ENCODE data around the gene FAM193B.

The FAM193B gene

DNA sequence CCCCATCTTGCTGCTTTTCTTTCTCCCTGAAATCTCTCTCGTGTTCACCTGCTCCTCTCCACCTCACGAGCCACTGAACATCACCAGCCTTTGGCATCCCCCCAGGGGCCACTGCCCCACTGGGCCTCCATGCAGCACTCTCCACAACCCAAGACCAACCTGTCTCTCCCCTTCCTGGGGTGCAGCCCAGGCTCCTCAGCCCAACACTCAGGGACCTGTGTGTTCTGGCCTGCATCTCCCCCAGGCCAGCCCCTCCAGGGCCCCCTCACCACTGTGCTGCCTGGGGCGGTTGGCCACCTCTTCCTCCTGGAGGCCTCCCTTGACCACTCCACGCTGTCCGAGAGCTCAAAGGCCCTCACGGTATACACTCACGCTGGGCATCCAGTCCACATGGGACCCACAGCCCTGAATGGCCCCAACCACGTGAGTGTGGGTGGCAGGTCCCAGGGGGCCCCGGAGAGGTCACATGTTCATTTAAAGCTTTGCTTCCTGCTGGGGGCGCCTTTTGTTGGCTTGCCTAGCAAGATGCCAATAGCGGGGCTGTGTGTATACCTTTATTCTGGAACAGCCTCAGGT, 44.3 kb downstream of the FAM193B start:
- TF ChIP-seq TAF1 (IDR thresholded peaks at IDR 0.05; ENCODE audit: borderline replicate concordance, insufficient read depth, low read length) (no peak), SIN3A (IDR thresholded peaks at IDR 0.05; ENCODE audit: borderline replicate concordance, insufficient read depth, low read length) (no peak), FOXP2 (optimal IDR thresholded peaks at IDR 0.05; ENCODE audit: borderline replicate concordance, extremely low read depth, extremely low read length, insufficient read depth) (no peak), POLR2AphosphoS5 (IDR thresholded peaks at IDR 0.05; ENCODE audit: low read depth, low read length) (no peak)
- TF ChIP-seq, protein P1, sequence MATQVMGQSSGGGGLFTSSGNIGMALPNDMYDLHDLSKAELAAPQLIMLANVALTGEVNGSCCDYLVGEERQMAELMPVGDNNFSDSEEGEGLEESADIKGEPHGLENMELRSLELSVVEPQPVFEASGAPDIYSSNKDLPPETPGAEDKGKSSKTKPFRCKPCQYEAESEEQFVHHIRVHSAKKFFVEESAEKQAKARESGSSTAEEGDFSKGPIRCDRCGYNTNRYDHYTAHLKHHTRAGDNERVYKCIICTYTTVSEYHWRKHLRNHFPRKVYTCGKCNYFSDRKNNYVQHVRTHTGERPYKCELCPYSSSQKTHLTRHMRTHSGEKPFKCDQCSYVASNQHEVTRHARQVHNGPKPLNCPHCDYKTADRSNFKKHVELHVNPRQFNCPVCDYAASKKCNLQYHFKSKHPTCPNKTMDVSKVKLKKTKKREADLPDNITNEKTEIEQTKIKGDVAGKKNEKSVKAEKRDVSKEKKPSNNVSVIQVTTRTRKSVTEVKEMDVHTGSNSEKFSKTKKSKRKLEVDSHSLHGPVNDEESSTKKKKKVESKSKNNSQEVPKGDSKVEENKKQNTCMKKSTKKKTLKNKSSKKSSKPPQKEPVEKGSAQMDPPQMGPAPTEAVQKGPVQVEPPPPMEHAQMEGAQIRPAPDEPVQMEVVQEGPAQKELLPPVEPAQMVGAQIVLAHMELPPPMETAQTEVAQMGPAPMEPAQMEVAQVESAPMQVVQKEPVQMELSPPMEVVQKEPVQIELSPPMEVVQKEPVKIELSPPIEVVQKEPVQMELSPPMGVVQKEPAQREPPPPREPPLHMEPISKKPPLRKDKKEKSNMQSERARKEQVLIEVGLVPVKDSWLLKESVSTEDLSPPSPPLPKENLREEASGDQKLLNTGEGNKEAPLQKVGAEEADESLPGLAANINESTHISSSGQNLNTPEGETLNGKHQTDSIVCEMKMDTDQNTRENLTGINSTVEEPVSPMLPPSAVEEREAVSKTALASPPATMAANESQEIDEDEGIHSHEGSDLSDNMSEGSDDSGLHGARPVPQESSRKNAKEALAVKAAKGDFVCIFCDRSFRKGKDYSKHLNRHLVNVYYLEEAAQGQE (IDR thresholded peaks at IDR 0.05; ENCODE audit: insufficient read depth in 1 of 2, low read depth in 2 of 2, low read length in 2 of 2) = no peak

DNA sequence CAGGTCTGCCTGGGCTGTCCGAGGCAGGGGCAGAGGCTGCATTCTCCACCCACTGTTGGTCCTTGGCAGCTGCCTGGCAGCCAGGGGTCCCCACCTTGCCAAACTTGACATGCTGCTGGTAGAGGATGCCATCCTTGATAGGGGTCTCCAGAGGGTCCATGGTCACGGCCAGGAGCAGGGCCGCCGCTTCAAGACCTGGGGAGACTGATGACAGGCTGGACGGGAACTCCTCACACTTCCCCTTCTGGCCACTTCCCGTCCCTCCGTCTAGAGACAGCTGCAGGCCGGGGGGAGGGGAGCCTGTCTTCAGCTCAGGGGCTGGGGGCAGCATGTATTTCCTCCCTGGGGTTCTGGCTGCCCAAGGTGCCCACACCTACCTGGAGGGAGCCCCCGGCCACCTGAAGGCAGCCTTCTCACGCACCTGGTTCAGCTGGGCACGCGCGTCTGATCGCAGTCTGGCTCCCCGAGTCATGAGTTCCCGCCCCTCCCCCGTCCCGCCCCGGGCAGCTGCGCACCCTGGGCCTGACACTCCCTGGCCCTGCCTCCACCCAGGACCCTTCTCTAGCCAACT, 44.9 kb downstream of the FAM193B start, which contains the start of gene DOK3:
Gene DOK3, minus strand, starts transcription at position 446 of the 571 bp plus-strand sequence. Its CDS starts 286 bp downstream, at position 160.
- no peak for TF ChIP-seq TAF1 (IDR thresholded peaks at IDR 0.05; ENCODE audit: borderline replicate concordance, insufficient read depth, low read length)
- TF ChIP-seq FOXP2 (optimal IDR thresholded peaks at IDR 0.05; ENCODE audit: borderline replicate concordance, extremely low read depth, extremely low read length, insufficient read depth) = no peak
- TF ChIP-seq POLR2AphosphoS5 (IDR thresholded peaks at IDR 0.05; ENCODE audit: low read depth, low read length) = no peak
- TF ChIP-seq, protein P1 (IDR thresholded peaks at IDR 0.05; ENCODE audit: insufficient read depth in 1 of 2, low read depth in 2 of 2, low read length in 2 of 2) = no peak
- TF ChIP-seq SIN3A (IDR thresholded peaks at IDR 0.05; ENCODE audit: borderline replicate concordance, insufficient read depth, low read length) = no peak

DNA sequence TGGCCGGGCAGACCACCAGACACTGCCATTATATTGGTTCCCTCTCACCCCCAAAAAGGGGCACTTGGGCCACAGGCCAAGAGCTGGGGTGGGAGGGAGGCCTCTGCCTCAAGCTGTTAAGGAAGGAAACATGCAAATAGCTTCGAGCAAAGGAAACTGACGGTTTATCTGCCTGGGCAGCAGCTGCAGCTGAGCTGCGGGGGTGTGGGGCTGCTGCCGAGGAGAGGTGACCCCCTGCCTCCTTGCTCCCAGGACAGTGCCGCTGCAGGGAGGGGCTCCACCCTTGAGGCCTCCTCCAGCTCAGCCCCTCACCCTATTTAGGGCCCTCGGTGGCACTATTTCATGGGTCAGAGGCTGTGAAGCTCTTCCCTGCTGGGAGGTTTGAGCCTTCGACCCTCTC, 45.5 kb downstream of the FAM193B start:
- TF ChIP-seq POLR2AphosphoS5 (IDR thresholded peaks at IDR 0.05; ENCODE audit: low read depth, low read length) (no peak), TAF1 (IDR thresholded peaks at IDR 0.05; ENCODE audit: borderline replicate concordance, insufficient read depth, low read length) (no peak), SIN3A (IDR thresholded peaks at IDR 0.05; ENCODE audit: borderline replicate concordance, insufficient read depth, low read length) (no peak), FOXP2 (optimal IDR thresholded peaks at IDR 0.05; ENCODE audit: borderline replicate concordance, extremely low read depth, extremely low read length, insufficient read depth) (no peak)
- TF ChIP-seq, protein P1 (IDR thresholded peaks at IDR 0.05; ENCODE audit: insufficient read depth in 1 of 2, low read depth in 2 of 2, low read length in 2 of 2) = no peak

DNA sequence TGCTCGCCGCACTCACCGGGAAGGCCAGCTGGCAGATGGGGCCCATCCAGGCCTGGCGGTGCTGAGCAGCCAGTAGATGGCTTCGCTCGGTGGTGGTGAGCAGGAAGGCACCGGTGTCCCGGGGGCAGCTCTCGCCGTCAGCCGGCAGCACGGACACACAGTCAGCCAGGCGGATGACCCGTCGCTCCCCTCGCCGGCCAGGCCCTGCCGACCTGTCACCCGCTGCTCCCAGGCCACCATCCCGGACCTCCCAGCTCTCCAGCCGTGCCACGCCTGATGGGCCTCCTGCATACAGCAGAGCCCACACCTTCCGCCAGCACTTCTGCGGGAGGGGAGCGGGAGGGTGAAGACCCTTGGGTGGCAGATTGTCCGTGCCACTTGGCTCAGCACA, 46.1 kb downstream of the FAM193B start:
- TF ChIP-seq FOXP2 (optimal IDR thresholded peaks at IDR 0.05; ENCODE audit: borderline replicate concordance, extremely low read depth, extremely low read length, insufficient read depth) = no peak
- no peak for TF ChIP-seq SIN3A (IDR thresholded peaks at IDR 0.05; ENCODE audit: borderline replicate concordance, insufficient read depth, low read length)
- no peak for TF ChIP-seq TAF1 (IDR thresholded peaks at IDR 0.05; ENCODE audit: borderline replicate concordance, insufficient read depth, low read length)
- no peak for TF ChIP-seq POLR2AphosphoS5 (IDR thresholded peaks at IDR 0.05; ENCODE audit: low read depth, low read length)
- TF ChIP-seq, protein P1 (IDR thresholded peaks at IDR 0.05; ENCODE audit: insufficient read depth in 1 of 2, low read depth in 2 of 2, low read length in 2 of 2) = no peak
